GM21619 (cell line): Measurements from ENCODE around the gene PEAK1.

ENCODE experiments used
- ATAC-seq: cut with Tn5 transposase; IDR thresholded peaks from one replicate; pipeline ENCODE4 v1.9.1; 2021; ENCODE audit not compliant: unreplicated experiment

PEAK1 gene

DNA sequence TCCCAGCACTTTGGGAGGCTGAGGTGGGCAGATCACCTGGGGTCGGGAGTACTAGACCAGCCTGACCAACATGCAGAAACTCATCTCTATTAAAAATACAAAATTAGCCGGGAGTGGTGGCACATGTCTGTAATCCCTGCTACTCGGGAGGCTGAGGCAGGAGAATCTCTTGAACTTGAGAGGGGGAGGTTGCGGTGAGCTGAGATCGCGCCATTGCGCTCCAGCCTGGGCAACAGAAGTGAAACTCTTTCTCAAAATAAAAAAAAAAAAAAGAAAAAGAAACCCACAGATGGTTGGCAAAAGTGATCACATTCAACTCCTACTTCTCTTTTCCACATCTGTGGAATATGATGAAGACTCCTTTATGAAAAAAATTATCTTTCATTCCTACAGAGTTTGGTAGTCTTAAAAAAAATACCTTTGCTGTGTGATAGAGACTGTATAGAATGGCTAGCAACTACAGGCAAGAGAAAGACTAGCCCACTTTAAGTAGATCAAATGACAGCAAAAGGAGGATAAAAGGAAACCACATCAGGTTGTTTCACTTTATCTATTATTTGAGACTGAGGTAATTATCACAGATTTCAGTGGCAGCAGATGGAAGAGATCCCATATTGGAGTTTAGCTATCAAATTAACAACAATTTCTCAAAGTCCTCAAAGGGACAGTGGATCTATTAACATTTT lies 176.0 kb downstream of the PEAK1 start:
- no peak for ATAC-seq

DNA sequence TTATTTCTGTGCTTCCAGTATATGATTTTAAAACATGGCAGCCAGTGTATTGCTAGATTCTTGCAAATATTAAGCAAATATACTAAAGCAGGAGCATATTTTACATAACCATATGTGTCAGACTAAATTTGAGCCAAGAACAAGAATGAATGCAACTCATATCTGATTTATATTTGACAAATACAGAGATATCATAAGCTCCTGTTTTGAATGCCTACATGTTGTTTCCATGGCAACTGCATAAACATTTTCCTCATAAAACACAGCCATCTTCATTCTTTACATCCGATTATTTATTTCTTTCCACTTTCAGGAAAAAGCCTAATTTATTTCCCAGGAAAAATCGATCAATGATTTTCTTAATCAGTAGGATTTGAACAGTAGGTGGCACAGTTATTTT lies 176.8 kb downstream of the PEAK1 start:
- ATAC-seq = no peak

DNA sequence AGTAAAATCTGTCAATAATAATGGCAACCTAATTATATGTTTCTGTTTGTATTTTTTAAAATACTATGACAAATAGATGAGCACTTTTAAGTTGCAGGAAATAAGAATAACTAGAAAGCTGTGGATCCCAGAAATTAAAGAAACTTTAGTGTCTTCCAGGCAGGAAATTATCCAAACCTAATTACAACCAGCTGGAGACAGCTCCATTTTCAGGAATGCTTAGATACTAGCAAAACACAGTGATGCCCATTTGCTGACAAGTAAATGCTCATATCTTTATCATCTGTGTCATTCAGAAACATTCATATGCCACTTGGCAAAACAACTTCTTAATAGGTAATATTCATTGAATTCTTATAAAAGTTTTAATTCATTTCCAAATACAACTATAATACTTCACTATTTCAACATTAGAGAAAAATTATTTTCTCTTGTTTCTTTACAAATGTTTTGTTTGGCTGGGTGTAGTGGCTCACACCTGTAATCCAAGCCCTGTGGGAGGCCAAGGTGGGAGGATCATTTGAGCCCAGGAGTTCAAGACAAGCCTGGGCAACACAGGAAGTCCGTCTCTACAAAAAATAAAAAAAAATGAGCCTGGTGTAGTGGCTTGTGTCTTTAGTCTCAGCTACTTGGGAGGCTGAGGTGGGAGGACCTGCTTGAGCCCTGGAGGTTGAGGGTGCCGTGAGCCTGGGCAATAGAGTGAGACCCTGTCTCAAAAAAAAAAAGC lies 179.9 kb downstream of the PEAK1 start:
- ATAC-seq = no peak

DNA sequence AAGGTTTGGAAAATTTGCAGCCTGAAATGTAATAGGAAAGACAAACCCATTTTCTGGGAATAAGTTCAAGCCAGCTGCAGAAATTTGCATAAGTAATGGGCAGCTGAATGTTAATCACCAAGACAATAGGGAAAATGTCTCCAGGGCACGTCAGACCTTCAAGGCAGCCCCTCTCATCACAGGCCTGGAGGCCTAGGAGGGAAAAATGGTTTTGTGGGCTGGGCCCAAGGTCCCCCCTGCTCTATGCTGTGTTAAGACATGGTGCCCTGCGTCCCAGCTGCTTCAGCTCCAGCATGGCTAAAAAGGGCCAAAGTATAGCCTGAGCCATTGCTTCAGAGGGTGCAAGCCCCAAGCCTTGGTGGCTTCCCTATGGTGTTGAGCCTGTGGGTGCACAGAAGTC lies 184.3 kb downstream of the PEAK1 start:
- ATAC-seq = no peak

DNA sequence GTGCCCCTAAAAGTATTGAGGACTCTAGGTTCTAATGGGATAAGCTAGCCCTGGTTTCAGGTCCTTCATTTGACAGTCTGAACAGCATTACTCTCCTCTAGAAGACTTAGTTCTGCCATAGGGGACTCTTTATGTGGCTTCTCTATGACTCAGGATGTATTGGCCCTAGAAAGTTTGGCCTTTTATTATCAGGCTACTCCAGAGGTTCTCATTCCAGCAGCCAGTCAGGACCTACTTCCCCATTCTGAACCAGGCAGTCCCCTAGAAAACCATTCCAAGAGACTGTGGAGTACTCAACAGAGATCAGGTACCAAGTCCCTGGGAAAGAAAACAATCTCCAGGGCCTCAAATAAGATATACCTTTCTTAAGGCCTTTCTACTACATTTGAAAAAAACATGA lies 191.1 kb downstream of the PEAK1 start:
- no peak for ATAC-seq

DNA sequence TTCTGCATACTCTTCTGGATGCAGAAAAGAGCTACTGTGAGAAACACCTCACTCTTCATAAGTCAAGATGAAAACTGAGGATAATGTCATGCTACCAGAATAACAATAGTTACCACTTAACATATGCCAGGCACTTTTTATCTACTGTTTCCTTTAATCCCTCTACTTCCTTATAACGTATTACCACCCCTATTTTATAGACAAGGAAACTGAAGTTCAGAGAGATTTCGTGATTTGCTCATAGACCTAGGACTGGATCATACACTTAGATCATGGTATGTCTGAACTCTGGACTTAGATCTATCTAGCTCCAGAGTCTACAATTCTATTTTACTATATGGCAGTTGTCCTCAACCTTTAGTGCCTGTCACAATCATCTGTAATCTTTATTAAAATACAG lies 193.3 kb downstream of the PEAK1 start:
- no peak for ATAC-seq

DNA sequence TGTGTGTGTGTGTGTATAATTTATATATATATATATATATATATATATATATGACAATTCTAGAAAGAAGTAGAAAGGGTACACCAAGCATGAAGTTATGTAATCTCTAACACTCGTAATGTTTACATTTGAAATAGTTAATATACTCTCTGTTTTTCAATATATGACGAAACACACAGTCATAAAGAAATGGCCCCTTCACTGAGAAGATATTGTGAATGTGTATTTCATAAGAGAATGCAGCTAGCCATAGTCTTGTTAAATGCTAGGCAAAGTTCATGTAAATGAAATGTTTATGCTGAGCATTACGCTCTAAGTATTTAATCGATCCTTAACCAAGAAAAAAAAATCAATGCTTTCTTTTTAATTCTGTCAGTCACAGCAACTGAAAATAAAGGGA lies 194.3 kb downstream of the PEAK1 start:
- no peak for ATAC-seq

DNA sequence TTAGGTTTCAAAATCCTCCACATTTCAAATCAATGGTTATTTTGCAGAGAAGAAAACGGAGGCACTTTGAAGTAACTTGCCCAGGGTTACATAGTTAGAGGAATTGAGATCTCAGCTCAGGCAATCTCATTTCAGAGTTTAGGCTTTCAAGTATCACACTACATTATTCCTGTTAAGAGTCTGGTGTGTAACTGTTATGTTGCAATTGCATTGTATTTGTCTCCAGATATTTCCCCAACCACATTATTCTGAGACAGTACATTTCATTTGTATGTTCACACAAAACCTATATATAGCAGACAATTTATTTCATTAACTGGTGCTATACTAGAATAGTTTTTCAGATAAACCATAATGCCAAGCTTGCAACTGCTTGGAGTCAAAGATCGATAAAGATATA lies 194.8 kb downstream of the PEAK1 start:
- no peak for ATAC-seq

DNA sequence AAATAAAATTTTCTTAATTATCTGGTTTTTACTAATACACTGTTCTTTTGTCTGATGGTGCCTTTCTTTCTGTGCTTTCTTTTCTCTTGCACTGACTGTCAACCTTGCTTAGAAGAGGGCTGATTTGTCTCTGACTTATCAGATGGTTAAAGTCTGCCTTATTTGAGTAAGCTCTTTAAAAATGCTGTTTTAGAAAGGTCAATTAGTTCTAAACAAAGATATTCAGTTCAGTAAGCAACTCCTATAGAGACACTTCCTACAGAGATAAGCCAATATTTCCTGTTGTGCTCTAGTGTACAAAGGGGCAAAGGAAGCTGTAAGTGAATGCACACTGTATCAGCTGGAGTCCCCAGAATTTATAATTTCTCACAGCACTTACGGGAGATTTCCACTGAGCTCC lies 195.6 kb downstream of the PEAK1 start:
- ATAC-seq = no peak

DNA sequence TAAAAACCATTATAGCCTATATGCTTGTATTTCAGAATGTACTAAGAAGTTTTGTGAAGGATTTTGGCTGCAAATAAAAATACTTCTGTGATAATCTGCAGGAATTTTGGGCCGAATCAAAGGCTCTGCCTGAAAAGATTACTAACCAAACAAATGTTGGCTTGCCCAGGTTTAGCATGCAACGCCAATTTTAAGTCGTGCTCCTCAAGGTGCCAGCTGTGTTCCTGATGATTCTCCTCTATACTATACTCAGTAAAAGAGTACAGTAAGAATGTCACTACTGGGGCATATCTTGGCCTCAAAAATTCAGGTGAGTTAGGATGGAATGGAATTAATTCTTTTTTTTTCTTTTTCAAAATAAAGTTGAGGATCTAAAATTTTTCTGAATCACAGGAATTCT lies 198.2 kb downstream of the PEAK1 start:
- ATAC-seq = no peak

DNA sequence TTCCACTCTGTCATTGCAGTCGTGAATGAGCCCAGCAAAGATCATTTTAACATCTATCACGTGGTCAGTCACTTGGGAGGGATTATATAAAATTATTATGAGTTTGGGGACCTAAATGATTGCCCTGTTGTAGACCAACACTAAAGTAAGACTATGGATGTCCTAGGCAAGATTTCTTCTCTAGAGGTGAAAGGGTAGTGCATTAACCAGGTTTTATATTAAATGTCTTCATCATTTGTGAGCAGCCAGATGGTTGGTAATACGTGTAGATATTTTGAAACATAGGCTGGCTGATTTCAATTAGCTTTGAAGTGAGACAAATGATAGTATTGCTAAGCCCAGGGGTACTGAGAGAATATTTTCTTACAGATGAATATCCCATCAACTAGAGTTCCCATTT lies 198.7 kb downstream of the PEAK1 start:
- no peak for ATAC-seq

DNA sequence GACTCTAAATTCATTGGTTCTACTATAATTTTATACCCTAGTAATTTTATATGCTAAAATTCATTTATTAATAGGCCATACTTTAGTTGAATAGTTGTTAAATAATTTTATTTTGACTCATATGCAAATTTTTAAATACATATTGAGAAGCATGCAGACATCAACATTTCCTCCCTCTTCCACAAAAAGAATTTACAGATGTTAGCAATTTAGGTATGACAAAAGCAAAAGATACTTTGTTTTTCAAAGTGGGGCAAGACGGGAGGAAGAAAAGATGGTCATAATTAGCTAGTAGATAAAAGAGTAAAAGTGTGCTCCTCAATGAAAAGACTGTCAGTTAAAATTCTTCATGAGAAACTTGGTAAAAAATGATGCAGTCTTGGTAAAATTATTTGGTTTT lies 200.1 kb downstream of the PEAK1 start:
- no peak for ATAC-seq

DNA sequence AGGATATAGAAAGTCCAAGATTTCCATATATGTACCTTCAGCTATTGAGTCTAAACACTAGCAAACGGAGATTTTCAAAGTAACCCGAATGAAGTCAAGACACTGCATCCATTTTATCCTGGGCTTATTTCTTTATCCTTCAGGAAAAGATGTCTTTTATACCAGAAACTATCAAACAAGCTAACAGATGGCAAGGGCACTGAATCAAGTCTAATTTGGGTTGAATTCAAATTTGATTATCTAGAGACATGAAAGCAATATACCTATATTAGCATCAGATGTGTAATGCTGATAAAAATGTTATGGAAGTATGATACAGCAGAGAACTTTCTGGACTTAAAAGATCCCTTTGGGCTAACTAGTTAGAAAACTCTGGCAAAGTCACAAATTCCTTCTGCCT lies 210.7 kb downstream of the PEAK1 start:
- ATAC-seq = no peak

DNA sequence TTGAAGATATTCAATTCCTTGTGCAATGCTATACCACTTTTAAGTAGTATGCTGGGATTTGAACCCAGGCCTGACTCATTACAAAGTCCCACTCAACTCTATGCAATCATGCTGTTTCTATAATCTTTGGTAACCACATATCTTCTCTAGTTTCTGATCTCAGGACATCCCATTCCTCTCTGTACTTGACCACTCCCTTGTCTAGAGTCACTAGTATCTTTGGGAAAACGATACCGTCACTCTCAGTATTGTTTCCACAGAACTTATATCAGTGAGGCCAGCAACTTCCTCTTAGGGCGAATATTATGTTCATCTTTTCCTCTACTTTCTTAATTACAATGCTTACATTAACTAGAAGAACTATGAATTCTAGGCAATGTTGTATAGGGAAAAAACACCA lies 211.7 kb downstream of the PEAK1 start:
- ATAC-seq = no peak

DNA sequence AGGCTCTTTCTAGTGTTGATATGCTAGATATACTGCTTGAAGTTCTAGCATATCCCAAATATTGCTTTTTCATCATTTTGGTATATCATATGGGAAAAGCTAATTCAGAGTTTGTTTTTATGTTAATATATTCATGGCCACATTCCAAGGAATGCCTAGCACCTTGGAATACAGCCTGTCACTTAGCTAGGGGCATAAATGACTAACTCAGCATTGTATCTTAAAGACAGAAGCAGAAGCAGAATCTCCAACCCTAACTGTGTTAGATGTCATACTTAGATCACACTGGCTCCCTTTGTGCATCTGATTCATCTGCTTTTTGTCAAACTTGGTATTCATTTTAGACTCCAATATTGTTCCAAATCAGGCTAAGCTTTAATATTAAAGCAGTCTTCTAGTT lies 218.2 kb downstream of the PEAK1 start:
- ATAC-seq = no peak

DNA sequence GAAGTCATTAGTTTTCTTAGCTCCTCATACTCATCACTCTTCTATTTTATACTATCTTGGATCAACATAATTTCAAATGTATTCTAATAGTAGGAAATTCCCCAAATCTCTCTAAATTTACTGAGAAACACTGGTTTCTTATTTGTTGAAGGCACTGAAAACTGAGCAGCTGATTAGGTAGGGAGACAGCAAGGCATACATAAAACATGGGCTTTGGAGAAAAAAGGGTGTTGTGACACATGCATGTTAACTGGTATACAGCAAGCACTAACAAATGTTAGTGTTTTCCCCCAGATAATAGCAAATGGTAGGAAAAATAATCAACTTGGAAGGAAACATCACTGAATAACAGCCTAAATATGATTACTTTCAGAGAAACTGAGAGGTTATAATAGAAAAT lies 223.5 kb downstream of the PEAK1 start:
- no peak for ATAC-seq

DNA sequence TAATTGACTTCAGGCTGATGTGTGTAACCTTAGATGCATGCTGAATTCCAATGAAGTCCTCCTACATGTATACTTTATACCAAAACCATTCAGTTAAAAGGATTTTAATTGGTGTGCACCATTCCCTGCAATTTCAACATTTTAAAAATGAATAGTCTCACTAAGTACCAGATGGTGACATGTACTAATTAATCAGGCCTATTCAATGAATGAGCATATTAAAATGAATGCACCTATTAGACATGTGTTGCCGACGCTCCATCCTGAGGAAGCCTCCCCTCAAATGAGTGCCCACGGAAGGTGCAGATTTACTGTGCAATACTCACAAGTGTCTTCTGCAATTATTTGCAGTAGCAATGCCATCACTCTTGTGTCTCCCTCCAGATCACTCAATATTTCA lies 224.3 kb downstream of the PEAK1 start:
- no peak for ATAC-seq

DNA sequence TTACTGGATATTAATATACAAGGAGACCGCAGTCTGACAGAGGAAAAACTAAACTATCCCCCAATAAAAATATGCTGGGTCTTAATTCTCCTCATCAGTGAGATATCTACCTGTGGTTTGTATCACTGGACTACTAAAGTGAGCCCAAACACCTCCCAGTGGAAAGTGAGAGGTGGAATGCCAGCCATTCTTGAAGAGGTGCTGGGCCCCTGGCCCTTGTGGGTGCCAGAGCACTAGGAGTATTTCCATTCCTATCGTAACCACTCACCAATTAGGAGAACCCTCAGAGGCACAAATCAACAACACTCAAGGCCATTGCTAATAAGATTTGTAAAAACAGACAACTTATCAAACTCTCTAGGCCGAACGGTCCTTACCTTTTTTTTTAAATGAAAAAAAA lies 227.5 kb downstream of the PEAK1 start:
- ATAC-seq = no peak

DNA sequence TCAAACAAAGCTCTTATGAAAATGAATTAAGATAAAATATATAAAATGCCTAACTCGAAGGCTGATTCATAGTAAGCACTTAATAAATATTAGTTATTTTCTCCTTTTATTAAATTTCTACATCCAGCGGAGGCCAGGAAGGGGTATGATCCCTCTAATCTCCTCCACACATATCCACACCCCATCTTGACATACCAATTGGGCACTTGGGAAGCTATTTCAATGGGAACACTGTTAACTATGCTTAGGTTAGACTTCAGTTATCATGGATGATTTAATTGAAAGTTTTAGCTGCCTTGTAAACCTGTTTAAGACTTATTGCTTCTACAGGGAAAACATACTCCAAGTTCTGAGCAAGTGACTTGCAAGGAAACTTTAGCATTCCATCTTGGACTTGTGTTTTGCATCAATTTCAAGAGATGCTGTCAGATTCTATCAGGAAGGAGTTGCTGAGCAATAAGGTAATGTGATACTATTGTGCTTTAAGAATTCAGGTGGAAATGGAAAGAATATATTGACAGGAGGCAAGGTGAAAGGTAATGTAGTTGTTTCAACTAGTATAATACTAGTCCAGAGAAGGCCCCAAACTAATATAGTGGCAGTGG lies 228.6 kb downstream of the PEAK1 start:
- no peak for ATAC-seq

DNA sequence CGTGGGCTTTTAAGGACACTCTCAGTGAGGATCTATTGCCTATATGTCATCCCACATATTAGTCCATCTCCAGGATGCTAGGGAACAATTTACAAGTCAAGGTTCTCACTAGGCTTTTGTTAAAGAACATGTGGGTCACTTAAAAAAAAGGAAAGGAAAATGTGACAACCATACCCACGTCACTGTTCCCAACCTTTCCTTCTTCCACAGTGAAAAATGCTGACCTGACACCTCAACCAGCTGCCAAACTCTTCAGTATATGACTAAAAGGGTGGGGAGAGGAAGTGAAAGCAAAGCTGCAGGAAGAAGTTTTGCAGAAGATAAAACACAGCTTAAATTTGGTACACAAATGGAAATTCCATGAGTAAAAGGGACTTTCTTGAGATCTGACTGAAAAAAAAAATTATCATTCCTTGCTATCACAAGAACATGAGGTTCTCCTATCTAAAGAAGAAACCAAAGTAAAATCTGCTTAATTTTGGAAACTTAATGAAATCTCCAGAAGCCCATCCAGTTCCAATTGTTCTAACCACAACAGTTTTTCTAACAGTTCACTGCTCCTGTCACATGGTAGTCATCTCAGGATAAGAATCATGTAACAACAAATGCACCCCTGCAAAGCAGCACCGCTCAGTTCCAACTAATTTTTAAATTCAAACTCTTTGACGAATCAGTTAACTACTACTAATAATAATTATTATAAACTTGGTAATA lies 232.0 kb downstream of the PEAK1 start:
- no peak for ATAC-seq

DNA sequence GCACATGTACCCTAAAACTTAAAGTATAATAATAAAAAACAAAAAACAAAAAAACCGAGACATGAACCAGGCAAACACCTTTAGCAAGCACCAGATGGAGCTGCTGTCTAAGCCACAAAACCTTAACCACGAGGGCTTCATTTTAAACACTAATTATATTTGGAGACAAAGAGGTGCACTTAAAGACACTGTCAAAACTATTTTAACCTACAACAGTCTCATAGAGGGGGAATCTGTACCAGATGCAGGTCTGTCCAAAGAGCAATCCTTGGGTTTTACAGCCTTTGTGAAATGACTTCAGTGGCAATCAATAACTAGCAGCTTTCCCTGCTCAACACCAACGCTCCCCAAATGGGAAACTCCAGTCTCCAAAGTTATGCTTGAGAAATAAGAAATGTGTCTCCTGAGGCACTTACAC lies 233.3 kb downstream of the PEAK1 start:
- no peak for ATAC-seq

DNA sequence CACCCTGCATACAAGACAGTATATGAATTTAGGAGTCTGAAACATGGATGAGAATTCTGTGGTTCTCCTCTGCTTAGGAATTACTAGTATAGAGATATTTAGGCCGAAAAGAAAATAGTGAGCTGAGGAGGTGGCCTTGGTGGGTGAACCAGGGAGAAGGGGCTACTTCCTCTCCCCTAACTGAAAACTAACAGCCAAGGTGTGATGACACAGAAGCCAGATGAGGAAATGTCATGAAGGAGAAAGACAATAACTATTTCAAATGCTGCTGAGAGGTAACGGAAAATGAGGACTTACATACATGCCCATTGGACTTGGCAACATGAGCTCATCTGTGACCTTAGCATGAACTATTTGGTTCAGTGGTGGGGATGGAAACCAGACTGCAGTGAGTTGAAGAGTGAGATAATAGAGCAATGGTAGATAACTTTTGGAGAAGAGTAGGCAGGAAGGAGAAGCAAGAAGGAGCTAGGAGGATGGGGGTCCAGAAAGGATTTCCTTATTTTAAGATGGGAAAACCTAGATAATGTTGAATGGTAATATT lies 234.6 kb downstream of the PEAK1 start:
- no peak for ATAC-seq
